HG02678 (cell line): ENCODE results near the gene IDE.
"Not testable (repeated sequence)": the region's sequence is repeated elsewhere in the genome, so short reads cannot be mapped to it uniquely, and the experiment has no call there.

Experiments
- ATAC-seq: cut with Tn5 transposase; IDR thresholded peaks from one replicate; pipeline ENCODE4 v1.9.1; 2021; ENCODE audit warnings: mild to moderate bottlenecking, moderate library complexity; ENCODE audit not compliant: unreplicated experiment

Gene IDE

DNA sequence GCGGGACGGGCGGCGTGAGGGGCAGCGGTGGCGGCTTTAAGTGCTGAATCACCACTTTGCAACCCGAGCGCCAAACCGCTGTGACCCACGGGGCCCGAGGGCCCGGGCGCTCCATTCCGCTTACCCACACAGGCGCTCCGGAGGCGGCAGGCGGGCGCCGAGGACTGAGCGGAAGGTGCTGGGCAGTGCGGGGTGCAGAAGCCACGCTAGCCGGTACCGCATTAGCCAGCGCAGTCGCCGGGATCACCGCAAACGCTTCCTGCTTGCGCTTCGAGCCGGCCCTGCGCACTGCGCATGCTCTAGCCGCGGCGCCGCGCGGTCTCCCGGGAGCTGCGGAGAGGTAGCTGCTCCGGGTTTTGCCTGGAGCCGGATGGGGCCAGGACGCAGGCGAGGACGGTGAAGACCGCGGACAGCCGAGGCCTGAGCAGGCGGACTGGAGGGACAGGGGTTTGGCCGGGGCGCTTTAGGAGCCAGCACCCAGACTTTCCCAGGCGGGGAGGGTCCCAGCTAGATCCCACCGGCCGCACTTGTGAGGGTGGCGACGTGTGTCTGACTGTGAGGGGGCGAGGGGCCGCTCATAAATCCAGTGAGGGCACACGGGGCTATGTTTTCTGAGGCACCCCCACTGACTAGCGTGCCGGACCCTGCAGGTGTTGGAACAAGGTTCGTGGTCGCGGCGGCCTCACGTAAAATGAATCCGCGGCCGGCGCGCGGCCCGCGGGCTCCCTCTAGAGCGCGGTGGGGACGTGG, at the start of gene IDE:
IDE (minus strand) TSS at position 296 of the 750 bp plus-strand sequence; CDS start at position 222, 74 bp downstream.
- ATAC-seq: peak; percentile 72

DNA sequence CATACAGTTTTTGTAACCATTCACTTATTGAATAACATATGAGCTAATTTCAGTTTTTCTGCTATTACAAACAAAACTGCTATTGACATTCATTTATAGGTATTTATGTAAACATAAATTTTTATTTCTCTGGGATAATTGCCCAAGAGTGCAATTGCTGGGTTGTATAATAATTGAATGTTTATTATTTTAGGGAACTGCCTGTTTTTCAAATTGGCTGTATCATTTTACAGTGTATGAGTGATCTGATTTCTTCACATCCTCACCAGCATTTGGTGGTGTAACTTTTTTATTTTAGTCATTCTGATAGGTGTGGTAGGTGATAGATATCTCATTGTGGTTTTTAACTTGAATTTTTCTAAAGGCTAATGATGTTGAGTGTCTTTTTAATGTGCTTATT, 45.5 kb upstream of the IDE start:
- ATAC-seq: no peak

DNA sequence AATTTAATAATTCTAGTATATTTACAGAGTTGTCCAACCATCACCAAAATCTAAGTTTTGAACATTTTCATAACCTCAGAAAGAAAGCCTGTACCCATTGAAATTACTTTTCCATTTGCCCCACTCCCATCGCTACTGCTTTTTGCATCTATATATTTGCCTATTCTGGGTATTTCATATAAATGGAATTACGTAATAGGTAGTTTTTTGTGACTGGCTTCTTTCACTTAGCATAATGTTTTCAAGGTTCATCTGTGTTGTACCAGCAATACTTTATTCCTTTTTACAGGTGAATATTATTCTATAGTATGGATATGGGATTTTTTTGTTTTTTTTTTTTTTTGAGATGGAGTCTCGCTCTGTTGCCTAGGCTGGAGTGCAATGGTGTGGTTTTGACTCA, 41.6 kb upstream of the IDE start:
- ATAC-seq: no peak

DNA sequence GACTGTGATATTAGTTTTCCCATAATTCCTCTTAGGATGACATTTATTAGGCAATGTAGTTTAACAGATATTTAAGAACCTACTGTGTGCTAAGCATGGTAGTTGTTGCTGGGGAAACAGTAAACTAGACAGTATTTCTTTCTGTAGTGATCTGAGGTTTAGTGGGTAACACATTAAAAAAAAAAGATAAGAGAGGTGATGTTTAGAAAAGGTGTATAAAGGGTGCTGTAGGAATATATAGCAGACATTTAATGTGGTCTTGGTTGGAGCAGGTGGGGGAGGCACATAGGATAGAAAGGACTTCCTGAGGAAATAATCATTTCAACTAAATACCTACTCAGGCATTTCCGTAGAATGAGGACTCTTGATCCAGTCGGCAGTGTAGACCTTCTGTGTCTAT, 30.9 kb upstream of the IDE start:
- ATAC-seq: no peak

DNA sequence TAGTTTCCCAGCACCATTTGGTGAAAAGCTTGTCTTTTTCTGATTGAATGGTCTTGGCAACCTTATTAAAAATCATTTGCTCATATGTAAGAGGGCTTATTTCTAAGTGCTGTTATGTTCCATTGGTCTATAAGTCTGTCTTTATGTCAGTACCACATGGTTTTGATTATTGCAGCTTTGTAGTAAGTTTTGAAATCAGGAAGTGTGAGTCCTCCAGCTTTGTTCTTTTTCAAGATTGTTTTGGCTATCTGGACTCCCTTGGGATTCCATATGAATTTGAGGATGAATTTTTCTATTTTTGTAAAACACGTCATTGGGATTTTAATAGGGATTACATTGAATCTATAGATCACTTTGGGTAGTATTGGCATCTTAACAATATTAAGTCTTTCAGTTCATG, 24.4 kb upstream of the IDE start:
- ATAC-seq: no peak

DNA sequence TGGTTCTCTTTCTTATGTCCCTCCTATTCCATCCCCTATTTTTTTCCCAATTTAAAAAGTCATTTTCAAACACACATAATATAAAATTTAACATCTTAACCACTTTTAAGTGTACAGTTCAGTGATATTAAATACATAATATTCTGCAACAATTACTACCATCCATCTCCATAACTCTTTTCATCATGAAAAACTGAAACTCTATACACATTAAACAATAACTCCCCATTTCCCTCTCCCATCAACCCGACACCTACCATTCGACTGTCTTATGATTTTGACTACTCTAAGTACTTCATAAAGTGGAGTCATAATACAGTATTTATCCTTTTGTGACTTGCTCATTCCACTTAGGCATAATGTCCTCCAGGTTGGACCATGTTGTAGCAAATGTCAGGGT, 21.6 kb upstream of the IDE start:
- no peak for ATAC-seq

DNA sequence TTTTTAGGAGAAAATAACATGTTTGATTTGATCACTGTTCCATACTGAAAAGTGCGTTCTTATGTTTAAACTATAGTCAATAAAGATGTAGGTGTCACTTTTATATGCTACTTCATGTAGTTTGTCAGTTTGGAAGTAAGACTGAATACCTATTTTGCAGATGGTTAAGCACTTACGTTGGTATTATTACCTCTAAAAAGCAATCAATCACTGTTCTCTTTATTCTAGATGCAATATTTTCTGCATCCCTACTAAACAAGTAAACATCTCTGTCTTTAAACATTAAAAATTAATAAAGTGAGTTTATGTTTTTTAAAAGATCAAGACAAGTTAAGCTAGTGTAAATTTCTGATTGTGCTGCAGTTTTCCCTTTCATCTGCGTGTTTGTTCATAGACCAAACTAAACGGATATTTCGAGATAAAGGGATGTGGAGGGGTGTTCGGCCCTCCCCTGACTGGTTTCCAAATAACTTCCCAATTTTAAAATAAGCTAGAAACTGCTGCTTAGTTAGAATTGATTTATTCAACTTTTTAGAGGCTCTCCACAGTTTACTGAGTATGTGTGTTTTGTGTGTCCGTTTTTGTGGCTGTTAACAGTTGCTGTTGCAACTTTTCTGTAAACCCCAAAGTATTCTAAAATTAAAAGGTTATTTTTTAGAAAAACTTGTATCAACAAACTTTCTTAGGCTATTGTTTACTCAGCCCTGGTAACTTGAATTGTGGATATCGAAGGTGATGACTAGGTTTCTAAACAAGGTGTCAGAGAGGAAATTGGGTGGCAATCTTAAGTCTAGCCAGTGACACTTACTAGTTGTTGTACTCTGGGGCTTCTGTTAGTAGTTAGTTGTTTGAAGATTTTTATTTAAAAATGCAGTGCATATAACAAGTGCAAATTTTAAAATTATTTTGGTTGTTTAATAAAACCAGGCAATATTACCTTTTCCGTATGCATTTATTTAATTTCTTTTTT, 20.0 kb upstream of the IDE start:
- no peak for ATAC-seq

DNA sequence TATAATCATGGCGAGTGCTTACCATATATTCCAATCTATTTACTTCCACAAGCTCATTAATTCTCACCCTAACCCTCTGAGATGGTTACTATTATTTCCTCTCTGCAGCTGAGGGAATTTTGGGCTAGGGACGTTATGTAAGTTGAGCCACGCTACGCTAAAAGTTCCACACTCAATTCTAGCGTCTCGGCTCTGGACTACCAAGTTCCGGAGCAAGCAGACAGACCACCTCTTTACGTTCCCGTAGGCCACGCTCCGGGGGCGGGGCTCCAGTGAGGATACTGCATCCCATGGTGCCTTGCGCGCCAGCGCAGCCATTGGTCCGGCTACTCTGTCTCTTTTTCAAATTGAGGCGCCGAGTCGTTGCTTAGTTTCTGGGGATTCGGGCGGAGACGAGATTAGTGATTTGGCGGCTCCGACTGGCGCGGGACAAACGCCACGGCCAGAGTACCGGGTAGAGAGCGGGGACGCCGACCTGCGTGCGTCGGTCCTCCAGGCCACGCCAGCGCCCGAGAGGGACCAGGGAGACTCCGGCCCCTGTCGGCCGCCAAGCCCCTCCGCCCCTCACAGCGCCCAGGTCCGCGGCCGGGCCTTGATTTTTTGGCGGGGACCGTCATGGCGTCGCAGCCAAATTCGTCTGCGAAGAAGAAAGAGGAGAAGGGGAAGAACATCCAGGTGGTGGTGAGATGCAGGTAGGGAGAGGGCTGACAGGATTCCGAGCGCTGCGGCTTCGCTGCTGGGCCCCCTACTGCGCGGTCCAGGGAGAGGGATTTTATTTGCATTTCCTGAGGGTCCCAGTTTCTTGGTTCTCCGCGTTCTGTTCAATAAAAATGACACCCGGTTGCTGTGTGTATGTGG, 19.1 kb upstream of the IDE start, which contains the start of gene KIF11:
KIF11 (plus strand) TSS at position 370 of the 858 bp plus-strand sequence; CDS start at position 616, 246 bp downstream.
- ATAC-seq: peak; percentile 75

DNA sequence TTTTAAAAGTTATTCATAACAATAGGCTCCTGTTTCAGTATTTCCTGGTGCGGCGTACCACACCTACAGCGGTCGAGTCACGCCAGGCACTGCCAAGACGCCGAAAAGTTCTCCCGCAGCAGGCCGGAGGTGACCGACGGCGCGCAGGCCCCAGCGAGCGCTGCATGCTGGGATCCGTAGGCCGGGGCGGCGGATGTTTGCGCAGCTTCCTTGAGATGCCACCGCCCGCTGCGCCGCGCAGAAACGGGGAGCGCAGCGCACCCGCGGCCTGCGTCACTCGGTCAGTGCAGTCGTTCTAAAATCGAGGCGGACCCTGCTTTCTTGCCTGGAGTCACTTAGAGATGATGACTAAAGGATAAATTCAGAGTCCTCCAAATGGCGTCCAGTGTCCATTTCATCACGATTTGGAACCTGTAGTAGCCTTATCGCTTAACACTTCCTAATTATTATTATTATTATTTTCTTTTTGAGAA, 17.7 kb upstream of the IDE start:
- peak; percentile 77 for ATAC-seq

DNA sequence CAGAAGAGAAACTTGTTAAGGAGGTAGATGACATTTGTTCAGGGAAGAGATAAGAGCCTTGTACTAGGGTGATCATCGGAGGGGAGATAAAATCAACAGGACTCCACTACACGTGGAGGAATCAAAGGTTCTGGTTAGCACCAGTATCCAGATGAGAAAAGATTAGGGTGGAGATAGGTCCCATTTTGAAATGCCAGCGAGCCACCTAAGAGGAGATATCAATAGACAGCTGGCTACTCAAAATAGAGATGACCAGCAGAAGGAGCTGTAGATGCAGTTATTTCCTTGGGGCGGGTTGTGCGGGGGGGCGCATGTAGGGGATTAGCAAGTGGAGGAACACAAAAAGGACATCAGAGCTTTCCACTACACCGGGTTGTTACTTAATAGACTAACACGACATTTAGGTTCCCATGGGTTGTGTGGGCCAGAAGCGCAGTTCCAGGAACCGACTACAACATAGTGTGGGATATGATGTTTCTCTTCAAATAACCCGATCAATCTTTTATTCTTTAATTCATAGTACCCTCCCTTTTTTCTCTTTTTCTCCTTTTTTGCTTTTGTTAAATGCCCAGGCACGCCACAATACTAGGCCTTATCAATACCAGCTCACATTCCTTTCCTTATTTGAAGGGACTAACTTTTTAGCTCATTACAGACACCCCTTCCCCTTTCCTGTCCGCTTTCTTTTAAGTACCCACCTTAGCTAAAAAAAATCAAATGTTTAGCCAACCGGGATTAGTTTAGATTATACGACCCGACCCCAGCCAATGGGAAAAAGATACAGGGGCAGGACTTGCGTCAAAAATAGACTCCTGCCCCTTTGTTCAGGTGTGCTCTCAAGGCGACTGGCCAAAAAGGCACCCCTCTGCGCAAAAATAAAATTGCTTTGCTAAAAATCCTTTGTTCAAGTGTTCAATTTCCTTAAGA, 17.0 kb upstream of the IDE start:
- peak; percentile 8 for ATAC-seq

DNA sequence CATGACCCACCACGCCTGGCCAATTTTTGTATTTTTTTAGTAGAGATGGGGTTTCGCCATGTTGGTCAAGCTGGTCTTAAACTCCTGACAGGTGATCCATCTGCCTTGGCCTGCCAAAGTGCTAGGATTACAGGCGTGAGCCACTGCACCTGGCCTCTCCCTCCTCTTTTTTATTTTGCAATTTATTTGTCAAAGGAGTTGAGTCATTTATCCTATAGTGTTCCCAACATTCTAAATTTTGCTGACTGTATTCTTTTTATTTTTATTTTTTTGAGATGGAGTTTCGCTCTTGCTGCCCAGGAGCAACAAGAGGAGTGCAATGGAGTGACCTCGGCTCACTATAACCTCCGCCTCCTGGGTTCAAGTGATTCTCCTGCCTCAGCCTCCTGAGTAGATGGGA, 8.5 kb upstream of the IDE start:
- not testable (repeated sequence) for ATAC-seq

DNA sequence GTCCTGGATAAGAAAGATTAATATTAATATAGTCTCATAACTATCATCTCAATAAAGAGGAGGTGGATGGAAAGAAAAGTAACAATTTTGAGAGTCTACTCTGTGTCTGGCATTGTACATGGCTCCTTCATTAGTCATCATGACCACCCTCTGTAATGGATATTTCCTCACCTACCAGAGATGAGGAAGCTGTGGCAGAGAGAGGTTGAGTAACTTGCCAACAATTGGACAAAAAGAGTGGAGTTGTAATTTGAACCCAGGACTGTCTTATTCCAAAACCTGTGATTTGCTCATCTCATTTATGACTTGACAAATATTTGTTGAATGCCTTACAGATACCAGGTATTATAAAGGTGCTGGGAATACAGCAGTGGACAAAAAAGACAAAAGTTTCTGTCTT, 2.1 kb upstream of the IDE start:
- ATAC-seq: no peak

DNA sequence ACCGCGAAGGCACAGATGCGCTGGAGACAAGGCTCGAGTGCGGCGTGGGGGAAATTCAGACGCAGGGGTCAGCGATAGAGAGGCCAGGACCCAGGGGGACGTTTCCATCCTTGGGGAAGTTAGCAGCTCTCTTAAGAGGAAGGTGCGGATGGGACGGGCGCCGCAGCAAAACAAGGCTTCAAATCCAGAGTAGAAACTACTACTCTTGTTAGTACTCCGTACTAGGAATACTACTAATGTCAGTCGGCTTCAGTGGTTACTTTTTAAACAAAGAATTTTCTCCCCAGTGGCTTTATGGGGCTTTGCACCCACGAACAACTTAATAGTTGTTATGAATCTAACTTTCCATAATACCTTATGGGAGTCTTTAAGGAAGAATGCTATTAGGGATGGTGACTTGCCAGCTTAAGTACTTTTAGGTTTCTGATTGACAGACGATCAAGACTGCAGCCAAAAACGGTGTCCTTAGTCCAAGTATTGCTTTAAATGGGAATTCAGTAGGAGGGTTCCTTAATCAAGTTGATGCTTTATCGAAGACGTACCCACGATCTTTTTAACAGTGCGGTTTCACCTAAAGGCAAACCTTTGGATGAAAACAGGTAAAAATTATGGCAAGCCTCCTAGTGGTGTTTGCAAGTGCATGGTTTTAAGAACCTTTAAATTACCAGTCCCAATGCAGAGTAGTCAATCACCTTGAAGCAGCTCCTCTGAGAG, 812 bp upstream of the IDE start:
- peak; percentile 22 for ATAC-seq

DNA sequence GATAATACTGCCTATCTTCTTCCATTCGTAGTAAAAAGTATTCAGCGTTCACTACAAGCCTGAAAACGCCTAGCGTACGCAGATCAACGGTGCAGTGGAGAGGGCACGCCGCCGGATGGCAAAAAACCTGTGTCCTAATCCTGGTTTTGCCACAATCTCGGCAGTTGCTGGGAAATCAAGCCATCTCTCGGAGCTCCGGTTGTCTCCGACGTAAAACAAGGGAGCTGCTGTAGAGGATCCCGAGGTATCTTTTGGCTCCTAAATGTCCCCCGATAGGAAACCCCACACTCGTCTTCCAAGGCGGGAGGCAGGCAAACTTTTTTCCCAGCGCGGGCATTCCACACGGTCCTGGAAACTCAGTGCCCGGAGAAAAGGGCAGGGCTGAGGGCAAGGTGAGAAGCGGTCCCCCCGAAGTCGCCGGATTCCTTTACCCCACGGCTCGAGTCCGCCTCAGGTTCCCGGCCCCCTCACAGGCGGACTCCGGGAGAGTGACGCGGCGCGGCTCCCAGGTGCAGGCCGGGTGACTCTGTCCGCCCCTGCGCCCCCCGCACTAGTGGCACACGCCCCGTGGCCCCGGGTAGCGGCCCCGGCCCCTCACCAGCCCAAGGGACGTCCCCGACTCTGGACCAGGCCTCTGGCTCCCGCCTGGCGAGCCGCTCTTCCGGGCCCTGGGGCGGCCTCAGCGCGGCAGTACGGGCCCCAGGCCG, 649 bp downstream of the IDE start:
- ATAC-seq: no peak

DNA sequence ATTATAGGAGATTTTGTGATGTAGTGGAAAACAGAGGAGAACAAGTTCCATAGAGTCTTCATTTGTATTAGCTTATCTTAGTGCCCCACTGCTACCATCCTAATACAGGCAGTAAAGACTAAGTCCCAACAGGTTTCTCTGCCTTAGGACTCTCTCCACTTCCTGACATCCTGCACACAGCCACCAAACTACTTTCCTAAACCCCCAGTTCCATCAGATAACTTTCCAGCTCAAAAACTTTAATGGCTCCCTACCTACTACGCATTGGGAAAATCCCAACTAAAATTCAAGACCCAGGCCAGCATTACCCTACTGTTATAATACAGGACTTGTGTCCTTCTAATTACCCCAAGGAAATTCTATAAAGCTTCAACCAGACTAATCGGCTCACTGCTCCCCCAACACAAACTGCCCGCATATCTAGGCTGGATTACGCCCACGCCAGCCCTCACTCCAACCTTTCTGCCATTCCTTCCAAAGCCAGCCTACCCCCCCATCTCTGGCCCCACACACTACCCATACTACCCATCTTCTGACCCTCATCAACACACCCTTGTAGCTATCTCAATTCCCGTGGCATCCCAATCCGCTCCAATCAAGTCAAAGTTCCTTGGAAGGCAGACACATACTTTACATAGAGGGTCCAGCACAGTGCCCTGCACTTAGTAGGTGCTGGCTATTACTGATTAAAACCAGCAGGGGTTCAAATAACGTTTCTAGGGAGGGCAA, 1.4 kb downstream of the IDE start:
- no peak for ATAC-seq

DNA sequence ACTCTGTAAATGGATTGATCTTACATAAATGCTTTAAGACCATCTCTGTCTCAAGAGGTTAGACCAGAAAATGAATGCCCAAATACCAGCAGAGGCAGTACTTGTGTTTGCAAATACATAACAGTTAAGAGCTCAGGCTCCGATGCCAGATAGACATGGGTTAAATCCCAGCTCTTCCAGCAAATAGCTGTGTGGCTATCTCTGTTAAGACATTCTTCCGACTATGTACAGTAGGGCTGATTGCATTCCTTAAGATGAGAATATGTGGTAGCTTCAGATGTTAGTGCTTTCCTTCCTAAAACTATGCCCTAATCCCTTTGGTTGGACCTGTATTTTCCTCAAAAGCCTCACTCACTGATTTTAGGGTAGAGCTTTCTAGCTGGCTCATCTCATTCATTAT, 2.2 kb downstream of the IDE start:
- no peak for ATAC-seq

DNA sequence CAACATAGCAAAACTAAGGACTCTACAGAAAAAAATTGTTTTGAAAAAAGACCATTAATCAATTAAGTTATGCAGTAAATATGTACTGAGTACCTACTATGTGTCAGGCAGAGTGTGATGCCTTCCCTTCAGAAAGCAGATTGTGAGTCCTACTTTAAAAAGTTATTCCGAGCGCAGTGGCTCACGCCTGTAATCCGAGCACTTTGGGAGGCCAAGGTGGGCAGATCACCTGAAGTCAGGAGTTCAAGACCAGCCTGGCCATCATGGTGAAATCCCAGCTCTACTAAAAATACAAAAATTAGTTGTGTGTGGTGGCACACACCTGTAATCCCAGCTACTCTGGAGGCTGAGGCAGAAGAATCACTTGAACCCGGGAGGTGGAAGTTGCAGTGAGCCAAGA, 4.2 kb downstream of the IDE start:
- ATAC-seq: not testable (repeated sequence)

DNA sequence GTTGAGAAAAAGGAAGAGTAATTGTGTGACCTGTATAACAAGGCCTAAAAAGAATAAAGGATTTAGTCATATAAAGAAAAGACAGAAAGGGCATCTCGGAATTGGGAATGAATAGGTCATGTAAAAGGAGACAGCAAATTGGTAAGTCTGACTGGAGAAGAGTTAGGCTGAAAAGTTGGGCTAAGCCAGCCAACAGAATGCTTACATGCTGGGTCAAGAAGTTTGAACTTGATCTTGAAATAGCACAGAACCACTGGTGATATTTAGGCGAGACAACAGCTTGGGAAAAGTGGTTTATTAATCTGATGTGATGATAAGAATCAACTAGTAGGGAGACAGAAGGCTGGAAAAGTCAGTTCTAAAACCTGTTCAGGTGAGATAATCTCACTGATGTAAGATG, 4.8 kb downstream of the IDE start:
- ATAC-seq: no peak
